RWPE2 (cell line): Measurements from ENCODE around the gene CSNK1A1.
"Not testable (repeated sequence)": the region's sequence is repeated elsewhere in the genome, so short reads cannot be mapped to it uniquely, and the experiment has no call there.

Experiments
- ATAC-seq: fragments of 200-7000 bp; cut with Tn5 transposase; 3 replicates; pipeline ENCODE4 v1.9.1; 2021; ENCODE audit warnings: low read depth
- DNase-seq: peaks from one replicate; pipeline ENCODE4 v3.0.0-alpha.2; 2020; ENCODE audit warnings: low spot score
- H3K27ac ChIP-seq: fragments of 450-650 bp; 2 replicates; pipeline ENCODE4 v1.5.1; 2017; ENCODE audit warnings: mild to moderate bottlenecking; ENCODE audit not compliant: poor library complexity, severe bottlenecking
- H3K27me3 ChIP-seq: fragments of 250-450 bp; sonication (Bioruptor Pico); 2 replicates; pipeline ENCODE4 v1.5.1; 2021; ENCODE audit warnings: mild to moderate bottlenecking, moderate library complexity; ENCODE audit not compliant: insufficient read depth, poor library complexity, severe bottlenecking
- H3K36me3 ChIP-seq: fragments of 250-450 bp; sonication (Bioruptor Pico); 2 replicates; pipeline ENCODE4 v1.5.1; 2020; ENCODE audit warnings: low read depth, mild to moderate bottlenecking, moderate library complexity
- H3K4me1 ChIP-seq: fragments of 250-450 bp; sonication (Bioruptor Pico); 2 replicates; pipeline ENCODE4 v1.5.1; 2021; ENCODE audit warnings: mild to moderate bottlenecking, moderate library complexity; ENCODE audit not compliant: insufficient read depth, poor library complexity, severe bottlenecking
- H3K4me3 ChIP-seq: fragments of 250-450 bp; sonication (Bioruptor Pico); 2 replicates; pipeline ENCODE4 v1.5.1; 2021; ENCODE audit warnings: mild to moderate bottlenecking, moderate library complexity; ENCODE audit not compliant: severe bottlenecking
- H3K9me3 ChIP-seq: fragments of 250-450 bp; sonication (Bioruptor Pico); 2 replicates; pipeline ENCODE4 v1.5.1; 2021; ENCODE audit warnings: mild to moderate bottlenecking, moderate library complexity; ENCODE audit not compliant: severe bottlenecking
- CTCF ChIP-seq: fragments of 450-650 bp; IDR thresholded peaks from one replicate; pipeline ENCODE4 v1.5.1; 2017; ENCODE audit warnings: mild to moderate bottlenecking, moderate library complexity; ENCODE audit not compliant: poor library complexity, severe bottlenecking

CSNK1A1 gene

GRCh38 chr5:149518620-149519019 lies 32.6 kb downstream of the CSNK1A1 start:
- peaks cover 95% of the 10 kb centered on the region for H3K36me3 ChIP-seq

GRCh38 chr5:149517461-149518122 lies 33.6 kb downstream of the CSNK1A1 start:
- H3K4me3 ChIP-seq = no peak overlapping the region
- TF ChIP-seq CTCF = peak; percentile 20
- H3K27ac ChIP-seq = peak overlapping the region; percentile 17
- no peaks in the 10 kb centered on the region for H3K27me3 ChIP-seq
- H3K9me3 ChIP-seq = no peaks in the 10 kb centered on the region
- ATAC-seq (peak; percentile 59; the same call in 2 of the 3 replicates), DNase-seq (no peak)
- peaks cover 95% of the 10 kb centered on the region for H3K36me3 ChIP-seq
- peaks cover 46% of the 10 kb centered on the region for H3K4me1 ChIP-seq

More at GRCh38 chr5:149518620-149519019, 32.6 kb downstream of the CSNK1A1 start:
- Histone ChIP-seq H3K27ac (peak overlapping the region; percentile 17), H3K9me3 (no peaks in the 10 kb centered on the region), H3K27me3 (no peaks in the 10 kb centered on the region), H3K4me3 (no peak overlapping the region), H3K4me1 (peaks cover 46% of the 10 kb centered on the region)
- ATAC-seq (no peak), DNase-seq (no peak)
- no peak for TF ChIP-seq CTCF

GRCh38 chr5:149514512-149514911 lies 36.7 kb downstream of the CSNK1A1 start:
- ATAC-seq = no peak

GRCh38 chr5:149513372-149513947 lies 37.8 kb downstream of the CSNK1A1 start:
- Histone ChIP-seq H3K36me3 (peaks cover 100% of the 10 kb centered on the region), H3K4me1 (peaks cover 24% of the 10 kb centered on the region)
- not testable (repeated sequence) for H3K4me3 ChIP-seq, ATAC-seq, DNase-seq, H3K27ac ChIP-seq, H3K9me3 ChIP-seq, H3K27me3 ChIP-seq

More at GRCh38 chr5:149514512-149514911, 36.7 kb downstream of the CSNK1A1 start:
- TF ChIP-seq CTCF = no peak
- Histone ChIP-seq H3K36me3 (peaks cover 100% of the 10 kb centered on the region), H3K27ac (no peak overlapping the region), H3K9me3 (no peaks in the 10 kb centered on the region), H3K27me3 (no peaks in the 10 kb centered on the region), H3K4me1 (peaks cover 35% of the 10 kb centered on the region), H3K4me3 (no peak overlapping the region)
- no peak for DNase-seq

GRCh38 chr5:149510136-149510535 lies 41.1 kb downstream of the CSNK1A1 start:
- no peak for ATAC-seq
- H3K27ac ChIP-seq = no peak overlapping the region
- no peak overlapping the region for H3K4me3 ChIP-seq
- TF ChIP-seq CTCF = no peak
- no peaks in the 10 kb centered on the region for H3K9me3 ChIP-seq
- H3K27me3 ChIP-seq = no peaks in the 10 kb centered on the region
- H3K36me3 ChIP-seq = peaks cover 100% of the 10 kb centered on the region
- peaks cover 4% of the 10 kb centered on the region for H3K4me1 ChIP-seq
- DNase-seq = no peak
